CD4-positive, alpha-beta T cell (primary cell): ENCODE data around the gene ADIPOR1. TPM values are rescaled to one million over a fixed set of nuclear protein-coding genes. Genes with fewer than 3 reads are reported as not detected.
"Not testable (repeated sequence)": the region's sequence is repeated elsewhere in the genome, so short reads cannot be mapped to it uniquely, and the experiment has no call there.

Experiments used
- ATAC-seq: fragments of 200-7000 bp; cut with Tn5 transposase; one replicate; pipeline ENCODE4 v1.10.0; 2022; ENCODE audit warnings: mild to moderate bottlenecking; ENCODE audit not compliant: poor library complexity
- CTCF ChIA-PET: fragments of 350-600 bp; sonication (Branson Sonifier 250); formaldehyde crosslinking; loops from one replicate; lab custom pipeline; 2021; ENCODE audit warnings: antibody characterized with exemption, inconsistent platforms; lab: Charles Lee
- POLR2A ChIA-PET: fragments of 350-600 bp; sonication (Branson Sonifier 250); formaldehyde crosslinking; loops from one replicate; lab custom pipeline; 2021; ENCODE audit warnings: antibody characterized with exemption, inconsistent platforms; lab: Charles Lee
- DNase-seq, 14 experiments: peaks; one replicate each; pipeline ENCODE4 v3.0.0-alpha.2; 2013 to 2020; ENCODE audit warnings: mixed read lengths in 2 of 14
- H3K27ac ChIP-seq, 2 donors: one replicate each; pipeline versions ENCODE4 v1.5.1 to v1.7.0; 2013; ENCODE audit warnings: low read length in 2 of 2, low read depth in 1 of 2, mild to moderate bottlenecking in 1 of 2
- H3K27me3 ChIP-seq, 2 experiments: 1 replicate in 1 of 2; 2 replicates in 1 of 2; pipeline versions ENCODE4 v1.6.1 to v1.7.0; 2013; ENCODE audit warnings: low read length in 2 of 2, control low read depth in 1 of 2, mild to moderate bottlenecking in 1 of 2, moderate library complexity in 1 of 2; ENCODE audit not compliant: insufficient read depth in 2 of 2, control insufficient read depth in 1 of 2
- H3K36me3 ChIP-seq: one replicate; pipeline ENCODE4 v1.6.1; 2013; ENCODE audit warnings: low read length, control low read depth; ENCODE audit not compliant: insufficient read depth
- H3K4me1 ChIP-seq: one replicate; pipeline ENCODE4 v1.6.1; 2013; ENCODE audit warnings: low read length, control low read depth; ENCODE audit not compliant: insufficient read depth
- H3K4me3 ChIP-seq: one replicate; pipeline ENCODE4 v1.5.1; 2013; ENCODE audit warnings: mild to moderate bottlenecking, low read length, moderate library complexity
- H3K9me3 ChIP-seq, 2 experiments: 1 replicate in 1 of 2; 2 replicates in 1 of 2; pipeline versions ENCODE4 v1.6.1 to v1.7.0; 2013; ENCODE audit warnings: low read length in 2 of 2, mild to moderate bottlenecking in 2 of 2, control low read depth in 1 of 2, moderate library complexity in 1 of 2; ENCODE audit not compliant: control insufficient read depth in 1 of 2, insufficient read depth in 1 of 2
- H3K27ac Mint-ChIP-seq: one replicate; pipeline ENCODE4 v1.8.0; 2020; ENCODE audit warnings: mixed read lengths
- H3K27me3 Mint-ChIP-seq: one replicate; pipeline ENCODE4 v1.8.0; 2021; ENCODE audit warnings: mixed read lengths
- H3K36me3 Mint-ChIP-seq: one replicate; pipeline ENCODE4 v1.8.0; 2021; ENCODE audit warnings: low read depth, mixed read lengths
- H3K4me1 Mint-ChIP-seq: one replicate; pipeline ENCODE4 v1.8.0; 2021; ENCODE audit warnings: low read depth, mixed read lengths
- H3K4me3 Mint-ChIP-seq: one replicate; pipeline ENCODE4 v1.8.0; 2020; ENCODE audit warnings: mild to moderate bottlenecking, mixed read lengths
- H3K9me3 Mint-ChIP-seq: one replicate; pipeline ENCODE4 v1.8.0; 2020; ENCODE audit warnings: mixed read lengths
- intact Hi-C, 2 experiments: fragments of 100-400 bp; cut with DNase I in 1 of 2; cut with micrococcal nuclease in 1 of 2; formaldehyde crosslinking; loops; one replicate each; pipeline versions ENCODE4 v1.15.1 to v1.9.0; 2023 to 2025; cut with DNase I, micrococcal nuclease
- polyA plus RNA-seq, 2 donors: library from polyadenylated mRNA; unstranded; fragments of 120-200 nt; gene quantifications; one replicate each; pipeline ENCODE4 v1.2.1, GENCODE V29; 2013
- total RNA-seq, 174 experiments: library from RNA in 2 of 174; stranded (reverse) in 2 of 174; gene quantifications; one replicate each; pipeline ENCODE4 v1.2.3 and lab custom pipeline; 2021 to 2026
- TF ChIP-seq, protein P1 (sequence below): fragments of 200-600 bp; IDR thresholded peaks from one replicate; pipeline ENCODE4 v1.8.0; 2022; ENCODE audit warnings: antibody characterized with exemption, mild to moderate bottlenecking

ADIPOR1 gene, protein sequence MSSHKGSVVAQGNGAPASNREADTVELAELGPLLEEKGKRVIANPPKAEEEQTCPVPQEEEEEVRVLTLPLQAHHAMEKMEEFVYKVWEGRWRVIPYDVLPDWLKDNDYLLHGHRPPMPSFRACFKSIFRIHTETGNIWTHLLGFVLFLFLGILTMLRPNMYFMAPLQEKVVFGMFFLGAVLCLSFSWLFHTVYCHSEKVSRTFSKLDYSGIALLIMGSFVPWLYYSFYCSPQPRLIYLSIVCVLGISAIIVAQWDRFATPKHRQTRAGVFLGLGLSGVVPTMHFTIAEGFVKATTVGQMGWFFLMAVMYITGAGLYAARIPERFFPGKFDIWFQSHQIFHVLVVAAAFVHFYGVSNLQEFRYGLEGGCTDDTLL
- total RNA-seq (10 to 100 TPM; 91.5 to 95.6 TPM), total RNA-seq (lab: John Stamatoyannopoulos, UW) (65.0 to 141 (median 86.6) reads per million in 172 experiments)
- 52.7 TPM for polyA plus RNA-seq (2013, experiment 1 of 2)
- 59.7 TPM for polyA plus RNA-seq (2013, experiment 2 of 2)

DNA sequence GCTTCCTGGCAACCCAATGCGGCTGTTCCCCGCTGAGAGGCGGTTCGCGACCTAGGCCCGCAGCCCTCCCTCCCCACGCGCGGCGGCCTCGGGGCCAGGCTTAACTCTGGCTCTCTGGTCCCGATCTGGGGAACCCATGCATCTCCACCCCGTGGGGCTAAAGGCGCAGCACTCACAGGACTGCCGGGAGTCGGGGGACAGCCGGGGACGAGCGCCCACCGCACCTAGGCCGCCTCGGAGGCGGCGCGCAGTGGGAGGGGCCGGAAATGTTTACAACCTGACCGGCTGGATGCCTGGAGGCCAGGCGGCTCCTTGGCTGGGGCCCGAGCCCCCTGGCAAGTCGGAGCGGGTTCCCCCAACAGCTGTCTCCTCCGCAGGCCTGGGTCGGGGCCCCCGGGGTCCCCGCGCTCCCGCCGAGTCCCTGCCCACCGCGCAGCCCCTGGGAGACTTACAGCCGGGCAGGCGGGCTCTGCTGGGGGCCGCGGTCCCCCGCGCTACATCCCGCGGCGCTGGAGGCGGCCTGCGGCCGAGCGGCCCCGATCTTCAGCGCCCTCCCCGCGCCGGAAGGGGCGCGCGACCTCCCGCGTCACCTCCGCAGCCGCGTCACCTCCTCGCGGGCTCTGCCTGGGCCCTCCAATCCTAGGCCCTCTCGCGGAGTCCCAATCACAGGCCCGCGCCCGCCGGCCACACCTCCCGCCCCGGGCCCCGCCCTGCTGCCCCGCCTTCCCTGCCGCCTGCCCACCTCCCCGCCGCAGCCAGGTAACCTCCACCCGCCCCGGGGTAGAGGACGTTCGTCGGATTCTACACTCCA is at the start of gene ADIPOR1:
ADIPOR1 (minus strand) TSS at position 580 of the 811 bp plus-strand sequence. CDS start 7,242 bp downstream, outside the sequence.
- H3K4me1 ChIP-seq: peaks cover 38% of the 10 kb centered on the region
- peak within 1 kb of the TSS; percentile 95 for H3K27ac Mint-ChIP-seq
- peak within 1 kb of the TSS; percentile 98 for H3K4me3 ChIP-seq
- peaks cover 36% of the 10 kb centered on the region for H3K36me3 Mint-ChIP-seq
- H3K27me3 ChIP-seq: no peaks in the 10 kb centered on the region
- ATAC-seq (peak; percentile 96), DNase-seq (peak; percentile 88 to 97 (median 95))
- no peaks in the 10 kb centered on the region for H3K9me3 ChIP-seq
- no peaks in the 10 kb centered on the region for H3K9me3 Mint-ChIP-seq
- no peaks in the 10 kb centered on the region for H3K27me3 Mint-ChIP-seq
- peak within 1 kb of the TSS; percentile 81 for H3K27ac ChIP-seq
- peaks cover 55% of the 10 kb centered on the region for H3K4me1 Mint-ChIP-seq
- ChIA-PET POLR2A (interaction anchor here (1.0 kb wide), 2 partner anchors 31 to 33 kb away, joined by 3 to 5 read pairs; partner anchors contain the start of gene KLHL12), CTCF (no interaction called here)
- TF ChIP-seq, protein P1, sequence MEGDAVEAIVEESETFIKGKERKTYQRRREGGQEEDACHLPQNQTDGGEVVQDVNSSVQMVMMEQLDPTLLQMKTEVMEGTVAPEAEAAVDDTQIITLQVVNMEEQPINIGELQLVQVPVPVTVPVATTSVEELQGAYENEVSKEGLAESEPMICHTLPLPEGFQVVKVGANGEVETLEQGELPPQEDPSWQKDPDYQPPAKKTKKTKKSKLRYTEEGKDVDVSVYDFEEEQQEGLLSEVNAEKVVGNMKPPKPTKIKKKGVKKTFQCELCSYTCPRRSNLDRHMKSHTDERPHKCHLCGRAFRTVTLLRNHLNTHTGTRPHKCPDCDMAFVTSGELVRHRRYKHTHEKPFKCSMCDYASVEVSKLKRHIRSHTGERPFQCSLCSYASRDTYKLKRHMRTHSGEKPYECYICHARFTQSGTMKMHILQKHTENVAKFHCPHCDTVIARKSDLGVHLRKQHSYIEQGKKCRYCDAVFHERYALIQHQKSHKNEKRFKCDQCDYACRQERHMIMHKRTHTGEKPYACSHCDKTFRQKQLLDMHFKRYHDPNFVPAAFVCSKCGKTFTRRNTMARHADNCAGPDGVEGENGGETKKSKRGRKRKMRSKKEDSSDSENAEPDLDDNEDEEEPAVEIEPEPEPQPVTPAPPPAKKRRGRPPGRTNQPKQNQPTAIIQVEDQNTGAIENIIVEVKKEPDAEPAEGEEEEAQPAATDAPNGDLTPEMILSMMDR: peak; percentile 22
- H3K4me3 Mint-ChIP-seq: peak within 1 kb of the TSS; percentile 98
- H3K36me3 ChIP-seq: peaks cover 13% of the 10 kb centered on the region
- intact Hi-C loops: loop anchor here (1.0 to 5.0 kb wide), 6 partner anchors 8 to 904 kb away; partner anchors contain the start of genes KLHL12 (in 1 of the 2), PPFIA4 (in 1 of the 2), RABIF (in 1 of the 2) and SNRPE (in 1 of the 2)

DNA sequence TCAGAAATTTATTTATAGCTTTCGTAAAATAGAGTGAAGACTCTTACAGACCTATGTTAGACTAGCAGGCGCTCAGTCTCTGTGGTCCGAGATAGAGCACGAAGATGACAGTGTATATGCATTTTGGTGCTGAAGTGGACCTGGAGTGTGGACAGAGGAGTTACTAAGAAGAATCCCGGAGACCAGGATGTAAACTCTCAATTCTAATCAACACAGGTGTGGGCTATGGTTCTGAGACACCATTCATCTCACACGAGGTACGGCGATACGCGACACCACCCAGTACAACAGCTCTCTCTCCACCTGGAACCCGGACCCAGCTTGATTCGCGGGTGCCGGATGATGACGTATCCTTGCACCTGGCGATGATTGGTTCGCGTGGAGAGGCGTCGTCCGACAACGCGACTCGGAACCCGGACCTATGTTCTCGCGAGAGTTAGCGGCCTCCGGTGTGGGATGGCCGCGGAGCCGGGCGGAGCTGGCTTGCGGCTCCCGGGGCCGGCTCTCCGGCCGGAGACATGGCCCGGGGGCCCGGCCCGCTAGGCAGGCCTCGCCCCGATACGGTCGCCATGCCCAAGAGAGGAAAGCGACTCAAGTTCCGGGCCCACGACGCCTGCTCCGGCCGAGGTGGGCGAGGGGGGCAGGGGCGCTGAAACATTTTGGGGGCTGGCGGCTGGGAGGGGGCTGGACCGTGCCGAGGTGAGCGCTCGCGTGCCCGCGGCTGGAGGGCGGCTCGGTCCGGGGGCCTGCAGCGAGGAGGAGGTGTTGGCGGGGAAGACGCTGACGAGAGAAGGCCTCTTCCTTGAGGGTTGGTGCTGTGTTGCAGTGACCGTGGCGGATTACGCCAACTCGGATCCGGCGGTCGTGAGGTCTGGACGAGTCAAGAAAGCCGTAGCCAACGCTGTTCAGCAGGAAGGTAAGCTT is 49.1 kb upstream of the ADIPOR1 start, which contains the start of gene TMEM183A:
TMEM183A (plus strand) TSS at position 427 of the 924 bp plus-strand sequence; CDS start at position 519, 92 bp downstream.
- no peaks in the 10 kb centered on the region for H3K9me3 Mint-ChIP-seq
- H3K27ac Mint-ChIP-seq: peak within 1 kb of the TSS; percentile 95
- DNase-seq (peak; percentile 88 to 98 (median 92)), ATAC-seq (peak; percentile 94)
- H3K4me3 ChIP-seq: peak within 1 kb of the TSS; percentile 71
- H3K36me3 ChIP-seq: peaks cover 31% of the 10 kb centered on the region
- no peaks in the 10 kb centered on the region for H3K27me3 Mint-ChIP-seq
- no peaks in the 10 kb centered on the region for H3K27me3 ChIP-seq
- CTCF ChIA-PET: interaction anchor here (0.8 to 3.0 kb wide), 4 partner anchors 18 to 260 kb away, joined by 3 to 8 read pairs (median 4); partner anchors contain the start of genes CYB5R1 and PPFIA4
- peak within 1 kb of the TSS; percentile 71 to 96 for H3K27ac ChIP-seq
- TF ChIP-seq, protein P1: no peak
- intact Hi-C loops: loop anchor here in 1 of 2 experiments (2.0 to 5.0 kb wide), 2 partner anchors 38 to 660 kb away; partner anchors contain the start of gene PPP1R12B
- H3K9me3 ChIP-seq: no peaks in the 10 kb centered on the region
- H3K4me3 Mint-ChIP-seq: peak within 1 kb of the TSS; percentile 99
- peaks cover 19% of the 10 kb centered on the region for H3K4me1 ChIP-seq
- POLR2A ChIA-PET: interaction anchor here (0.6 to 3.6 kb wide), 22 partner anchors 10 to 658 kb away, joined by 3 to 19 read pairs (median 4); partner anchors contain the start of genes CYB5R1, KDM5B, KLHL12 and PCAT6
- H3K36me3 Mint-ChIP-seq: peaks cover 45% of the 10 kb centered on the region
- peaks cover 35% of the 10 kb centered on the region for H3K4me1 Mint-ChIP-seq

DNA sequence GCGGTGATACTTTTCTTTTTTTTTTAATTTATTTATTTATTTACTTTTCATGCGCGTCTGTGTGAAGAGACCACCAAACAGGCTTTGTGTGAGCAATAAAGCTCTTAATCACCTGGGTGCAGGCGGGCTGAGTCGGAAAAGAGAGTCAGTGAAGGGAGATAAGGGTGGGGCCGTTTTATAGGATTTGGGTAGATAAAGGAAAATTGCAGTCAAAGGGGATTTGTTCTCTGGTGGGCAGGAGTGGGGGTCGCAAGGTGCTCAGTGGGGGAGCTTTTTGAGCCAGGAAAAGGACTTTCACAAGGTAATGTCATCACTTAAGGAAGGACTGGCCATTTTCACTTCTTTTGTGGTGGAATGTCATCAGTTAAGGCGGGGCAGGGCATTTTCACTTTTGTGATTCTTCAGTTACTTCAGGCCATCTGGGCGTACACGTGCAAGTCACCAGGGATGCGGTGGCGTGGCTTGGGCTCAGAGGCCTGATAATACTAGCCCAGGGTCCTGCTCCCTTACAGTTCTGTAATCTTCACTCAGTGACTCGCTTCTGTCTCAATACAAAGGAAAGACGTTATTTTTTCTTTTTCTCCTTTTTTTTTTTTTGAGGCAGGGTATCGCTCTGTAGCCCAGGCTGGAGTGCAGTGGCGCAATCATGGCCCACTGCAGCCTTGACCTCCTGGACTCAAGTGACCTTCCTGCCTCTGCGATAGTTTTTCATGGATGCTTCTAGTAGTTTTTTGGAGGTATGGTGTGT is 47.5 kb upstream of the ADIPOR1 start:
- H3K9me3 ChIP-seq, H3K4me3 ChIP-seq, ATAC-seq, H3K27me3 Mint-ChIP-seq, H3K27me3 ChIP-seq, H3K9me3 Mint-ChIP-seq, H3K27ac ChIP-seq: not testable (repeated sequence)
- Mint-ChIP-seq H3K36me3 (peaks cover 29% of the 10 kb centered on the region), H3K4me1 (peaks cover 29% of the 10 kb centered on the region), H3K4me3 (peak overlapping the region; percentile 99), H3K27ac (peak overlapping the region; percentile 95)
- intact Hi-C loops: loop anchor here in 1 of 2 experiments (2.0 to 5.0 kb wide), 2 partner anchors 37 to 658 kb away; partner anchors contain the start of gene PPP1R12B
- Histone ChIP-seq H3K4me1 (peaks cover 19% of the 10 kb centered on the region), H3K36me3 (peaks cover 19% of the 10 kb centered on the region)
- peak in 1 of 14 experiments; percentile 23 for DNase-seq
- ChIA-PET POLR2A (interaction anchor here (0.7 to 3.6 kb wide), 3 partner anchors 15 to 620 kb away, joined by 3 to 19 read pairs (median 4); partner anchors contain the start of gene PPFIA4), CTCF (interaction anchor here (1.2 to 3.0 kb wide), 2 partner anchors 20 to 38 kb away, joined by 3 to 8 read pairs; partner anchors contain the start of genes CYB5R1 and PPFIA4)
